Erythroblast (primary cell): Measurements from ENCODE around the gene CCDC138.

Experiments
- DNase-seq, 2 experiments: peaks; one replicate each; lab custom pipeline; 2025; lab: John Stamatoyannopoulos, UW
- GATA1 ChIP-seq: IDR thresholded peaks from 2 replicates; pipeline ENCODE4 v1.6.1; 2011; ENCODE audit warnings: low read depth, mild to moderate bottlenecking, control low read depth, low read length, moderate library complexity
- POLR2A ChIP-seq: IDR thresholded peaks from 2 replicates; pipeline ENCODE4 v1.6.1; 2011; ENCODE audit warnings: mild to moderate bottlenecking, low read length

The CCDC138 gene

DNA sequence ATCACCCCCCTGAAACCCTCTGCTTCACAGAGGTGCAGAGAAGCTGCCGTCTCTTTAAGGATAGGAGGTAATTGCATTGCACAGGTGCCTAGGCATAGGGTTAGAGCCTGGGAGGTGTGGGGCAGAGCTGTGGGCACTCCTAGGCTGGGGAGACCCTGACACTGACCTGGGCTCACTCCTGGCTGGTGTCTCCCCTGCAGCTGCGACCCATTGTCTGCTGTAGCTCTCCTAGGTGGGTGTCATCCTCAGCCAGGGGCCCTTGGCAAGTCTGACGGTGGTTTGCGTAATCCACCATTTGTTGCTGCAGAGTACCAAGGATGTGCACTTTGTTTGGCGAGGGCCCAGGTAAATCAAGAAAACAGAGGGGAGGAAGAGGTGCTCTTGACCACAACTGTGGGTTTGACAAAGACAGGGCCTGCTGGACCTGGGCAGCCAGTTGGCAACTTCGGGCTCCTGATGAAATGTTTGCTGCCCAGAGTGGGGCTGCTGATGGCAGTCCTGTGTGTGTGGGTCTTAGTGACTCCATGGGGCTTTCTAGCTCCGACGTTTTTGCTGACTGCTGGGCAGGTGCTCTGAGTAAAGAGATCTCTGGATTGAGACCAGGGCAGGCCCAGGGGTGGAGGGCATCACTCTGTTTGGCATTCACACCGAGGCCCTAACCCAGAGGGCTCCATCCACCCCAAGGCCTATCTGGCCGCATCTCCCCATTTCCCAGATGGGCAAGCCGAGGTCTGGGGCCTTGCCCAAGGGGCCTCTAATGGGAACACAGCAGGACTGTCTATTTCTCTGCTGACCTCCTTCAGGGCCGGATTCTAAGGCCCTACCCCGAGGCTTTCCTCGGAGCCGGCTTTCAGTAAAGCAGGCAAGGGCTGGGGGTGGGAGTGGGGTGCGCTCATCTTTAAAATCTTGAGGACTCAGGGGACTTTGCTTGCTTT is 134.8 kb downstream of the CCDC138 start:
- TF ChIP-seq GATA1 (no peak), POLR2A (no peak)
- DNase-seq: no peak

DNA sequence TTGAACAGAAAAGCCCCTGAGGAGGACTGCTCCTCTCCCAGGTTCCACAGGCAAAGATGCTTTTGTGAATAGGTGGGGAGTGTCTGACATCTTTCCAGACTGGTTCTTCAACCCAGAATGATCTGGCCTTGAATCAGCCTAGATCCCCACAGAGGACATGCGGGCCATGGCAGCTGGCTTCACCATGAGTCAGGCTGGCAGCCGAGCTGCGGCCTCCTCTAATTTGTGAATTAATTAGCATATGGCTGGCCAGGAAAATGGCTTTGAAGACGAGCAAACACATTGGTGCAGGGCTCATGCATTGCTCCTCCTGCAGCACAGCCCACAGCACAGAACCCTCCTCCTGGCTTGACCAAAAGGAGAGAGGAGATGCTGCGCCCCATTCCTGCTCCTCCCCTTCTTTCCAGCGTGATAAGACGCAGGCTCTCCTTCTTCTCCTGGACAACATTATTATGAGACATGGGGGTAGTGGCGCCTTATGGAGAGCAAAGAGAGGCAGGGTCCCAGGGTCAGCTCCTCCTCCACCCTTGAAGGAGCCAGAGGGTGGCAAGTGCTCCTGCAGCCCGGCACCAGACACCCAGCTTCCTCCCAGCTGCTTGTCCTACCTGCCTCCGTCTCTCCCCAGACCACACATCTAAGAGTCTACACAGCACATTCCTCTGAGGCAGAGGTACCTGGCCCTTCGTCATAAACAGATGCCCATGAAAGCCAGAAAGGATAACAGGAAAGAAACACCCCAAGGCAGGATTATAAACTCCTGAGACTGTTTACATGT is 135.8 kb downstream of the CCDC138 start:
- no peak for DNase-seq
- TF ChIP-seq POLR2A (no peak), GATA1 (no peak)

DNA sequence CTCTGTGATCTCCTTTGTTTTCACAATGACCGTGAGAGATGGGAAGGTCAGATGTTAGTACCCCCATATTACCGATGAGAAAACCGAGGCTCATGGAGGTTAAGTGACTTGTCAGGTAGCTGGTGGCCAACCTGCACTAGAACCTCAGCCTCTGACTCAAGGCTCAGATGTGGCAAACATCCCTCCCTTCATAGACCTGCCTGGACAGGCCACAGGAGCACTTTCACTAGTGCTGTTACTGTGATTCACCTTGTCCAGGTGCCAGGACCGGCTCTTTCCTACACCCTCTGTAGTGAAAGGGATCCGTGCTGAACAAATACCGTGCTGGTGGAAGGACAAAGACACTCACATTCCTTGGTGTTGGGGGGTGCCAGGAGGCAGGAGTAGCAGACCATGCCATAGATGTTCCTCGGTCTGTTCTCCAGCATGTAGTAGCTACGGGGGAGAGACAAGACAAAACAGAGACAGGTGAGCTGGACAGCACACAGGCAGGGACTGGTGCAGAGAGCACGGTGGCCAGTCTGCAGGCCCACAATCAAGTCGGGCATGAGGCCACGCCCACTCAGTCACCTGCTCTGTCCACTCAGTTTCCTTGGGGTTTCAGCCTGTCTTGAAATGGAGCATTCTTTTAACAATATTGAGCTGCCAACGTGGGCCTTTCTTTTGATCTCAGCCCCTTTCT is 136.6 kb downstream of the CCDC138 start:
- TF ChIP-seq POLR2A: no peak
- TF ChIP-seq GATA1: no peak
- DNase-seq: no peak

DNA sequence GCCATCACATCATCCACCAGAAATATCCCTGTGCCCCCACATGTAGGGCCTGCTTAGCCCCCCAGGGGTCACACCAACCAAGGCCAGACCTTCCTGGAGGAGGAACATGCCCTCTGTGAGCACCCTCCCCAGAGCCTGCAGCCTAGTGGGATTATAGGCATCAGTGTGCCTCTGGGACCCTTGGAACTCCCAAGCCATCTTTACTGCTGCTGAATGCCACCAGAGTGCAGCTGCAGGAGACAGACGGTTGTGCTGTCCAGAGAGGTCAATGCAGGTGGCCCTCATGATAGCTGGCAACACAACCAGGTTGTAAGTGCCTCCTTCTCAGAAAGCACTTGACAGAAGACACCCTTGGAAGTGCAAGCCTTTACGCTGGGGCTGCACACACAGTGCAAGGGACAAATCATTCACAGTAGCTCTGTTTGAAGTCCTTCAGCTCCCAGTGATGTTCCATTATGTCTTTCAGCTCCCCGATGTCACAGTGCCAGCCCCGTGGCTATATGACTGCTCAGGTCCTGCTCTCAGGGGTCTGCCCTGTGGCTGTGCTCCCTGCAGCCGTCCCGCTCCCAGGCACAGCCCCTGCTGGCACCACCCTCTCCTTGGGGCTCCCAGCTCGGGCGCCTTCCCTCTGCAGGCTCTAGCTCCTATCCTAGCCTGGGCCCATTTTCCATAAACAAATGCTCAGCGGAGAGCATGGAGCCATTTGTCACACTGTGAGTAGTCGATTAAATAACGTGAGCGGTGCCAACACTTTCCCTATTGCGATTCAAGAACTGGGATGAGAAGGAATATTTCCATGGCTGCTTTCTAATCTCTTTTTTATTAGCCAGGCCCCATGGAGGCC is 137.4 kb downstream of the CCDC138 start:
- DNase-seq: no peak
- no peak for TF ChIP-seq POLR2A
- no peak for TF ChIP-seq GATA1

DNA sequence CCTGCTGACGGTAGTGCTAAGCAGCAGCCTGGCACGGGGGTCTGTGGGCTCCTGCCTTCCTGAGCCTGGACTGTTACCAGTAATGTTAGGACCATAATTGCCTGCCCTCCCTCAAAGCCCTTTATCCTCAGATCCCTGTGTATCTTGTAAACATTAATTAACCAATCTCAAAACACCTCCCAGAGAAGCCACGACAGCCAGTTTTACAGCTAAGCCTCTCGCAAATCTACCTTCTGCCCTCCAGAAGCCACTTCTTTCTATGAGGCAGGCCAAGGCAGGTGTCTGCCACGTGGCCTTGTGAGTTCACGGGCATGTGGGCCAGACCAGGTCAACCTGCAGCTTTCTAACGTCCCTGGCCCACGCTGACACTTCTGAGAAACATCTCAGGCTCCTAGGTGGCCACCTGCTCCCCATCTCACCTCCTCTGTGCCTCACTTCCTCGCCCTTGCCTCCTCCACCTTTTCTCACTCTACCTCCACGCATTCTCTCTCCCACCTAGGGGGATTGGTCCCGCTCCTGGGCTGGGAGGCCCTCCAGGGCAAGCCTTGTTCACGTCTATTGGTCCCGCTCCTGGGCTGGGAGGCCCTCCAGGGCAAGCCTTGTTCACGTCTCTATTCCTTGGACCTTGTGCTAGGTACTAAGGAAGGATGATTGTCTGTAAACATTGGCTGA is 138.1 kb downstream of the CCDC138 start:
- DNase-seq: no peak
- no peak for TF ChIP-seq GATA1

DNA sequence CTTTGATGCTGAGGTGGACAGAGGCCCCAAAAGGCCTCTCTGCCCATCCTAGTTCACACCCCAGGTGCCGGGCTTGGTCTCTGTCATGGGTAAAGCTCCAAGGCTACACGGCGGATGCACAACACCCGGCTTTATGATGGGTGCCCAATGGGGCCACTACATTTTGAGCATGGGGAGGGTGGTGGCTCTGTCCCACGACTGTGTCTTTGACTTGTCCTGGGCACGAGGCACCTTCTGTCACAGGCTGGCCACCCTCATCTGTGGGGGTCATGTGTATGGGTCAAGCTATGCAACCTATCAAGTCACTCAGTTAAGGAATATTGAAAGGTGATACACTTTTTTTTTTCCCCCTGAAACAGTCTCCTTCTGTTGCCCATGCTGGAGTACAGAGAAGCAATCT is 138.7 kb downstream of the CCDC138 start:
- TF ChIP-seq GATA1: no peak
- TF ChIP-seq POLR2A: no peak
- no peak for DNase-seq

DNA sequence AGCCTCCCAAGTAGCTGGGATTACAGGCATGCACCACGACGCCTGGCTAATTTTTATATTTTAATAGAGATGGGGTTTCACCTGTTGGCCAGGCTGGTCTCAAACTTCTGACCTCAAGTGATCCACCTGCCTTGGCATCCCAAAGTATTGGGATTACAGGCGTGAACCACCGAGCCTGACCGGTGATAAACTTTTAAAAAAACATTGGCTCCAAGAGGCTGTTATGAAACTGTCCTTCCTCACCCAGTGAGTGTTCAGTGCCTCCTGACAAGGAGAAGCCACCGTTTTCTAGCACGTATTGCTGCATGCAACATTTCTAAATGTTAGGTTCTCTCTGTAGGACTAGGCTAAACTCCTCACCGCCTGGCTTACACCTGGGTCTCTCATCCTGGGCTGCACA is 139.2 kb downstream of the CCDC138 start:
- TF ChIP-seq POLR2A (no peak), GATA1 (no peak)
- DNase-seq: no peak
